ENCODE results near the gene GBA2.

- TF ChIP-seq POLR2A (IDR thresholded peaks at IDR 0.05; ENCODE audit: low read depth, low read length) (no peak), SPI1 (IDR thresholded peaks at IDR 0.05; ENCODE audit: low read depth, low read length) (no peak), POLR2AphosphoS5 (IDR thresholded peaks at IDR 0.05; ENCODE audit: low read depth, low read length) (no peak), POU2F2 (IDR thresholded peaks at IDR 0.05; ENCODE audit: low read depth, low read length) (no peak)
Measured at GRCh38 chr9:35734096-35734495, 14.9 kb downstream of the GBA2 start.
